GM12878 (cell line): ENCODE data around the gene NDC1. TPM values are rescaled to one million over a fixed set of nuclear protein-coding genes. Genes with fewer than 3 reads are reported as not detected.

ENCODE experiments used
- ATAC-seq: fragments of 200-7000 bp; cut with Tn5 transposase; 3 replicates; pipeline ENCODE4 v1.9.1; 2020; ENCODE audit warnings: mild to moderate bottlenecking, moderate library complexity
- BruUV-seq: library from RNA; stranded (reverse); fragments of 400-500 nt; replicated peaks from 2 replicates; lab custom pipeline; 2021; lab: Mats Ljungman, UMichigan
- CTCF ChIA-PET: fragments of 300-600 bp; sonication (Branson Sonifier 250); formaldehyde crosslinking; extraction: SDS; loops from one replicate; lab custom pipeline; 2021; ENCODE audit warnings: inconsistent platforms; lab: Yijun Ruan, JAX
- POLR2A ChIA-PET: fragments of 350-600 bp; formaldehyde crosslinking; extraction: SDS; loops from one replicate; lab custom pipeline; 2021; ENCODE audit warnings: inconsistent platforms; lab: Charles Lee
- RAD21 ChIA-PET: fragments of 300-600 bp; sonication (Branson Sonifier 250); formaldehyde crosslinking; loops from one replicate; lab custom pipeline; 2023; ENCODE audit warnings: antibody characterized with exemption; ENCODE audit not compliant: unreplicated experiment; lab: Charles Lee
- SMC1A ChIA-PET: fragments of 300-600 bp; sonication (Branson Sonifier 250); formaldehyde crosslinking; loops from one replicate; lab custom pipeline; 2023; ENCODE audit not compliant: unreplicated experiment, uncharacterized antibody; lab: Charles Lee
- DNase-seq: peaks from one replicate; pipeline ENCODE4 v3.0.0-alpha.2; 2011; ENCODE audit warnings: low read depth, low spot score
- FAIRE-seq: peaks from 3 replicates; lab custom pipeline; 2011; peaks lifted over from hg19 to GRCh38; lab: Jason Lieb, UNC
- H2AFZ ChIP-seq: 2 replicates; pipeline ENCODE4 v1.6.0; 2011; ENCODE audit warnings: low read depth, low read length, control low read depth; ENCODE audit not compliant: control insufficient read depth
- H3K27ac ChIP-seq: 2 replicates; pipeline ENCODE4 v1.5.1; 2011; ENCODE audit warnings: control low read depth; ENCODE audit not compliant: control insufficient read depth, insufficient read depth
- H3K27me3 ChIP-seq, 2 experiments: replicated peaks in 1 of 2; 2 replicates each; pipeline versions ENCODE4 v1.6.0 to v1.6.1; 2011; ENCODE audit warnings: low read length in 1 of 2; ENCODE audit not compliant: control insufficient read depth in 2 of 2, insufficient read depth in 2 of 2
- H3K36me3 ChIP-seq, 2 experiments: 2 replicates each; pipeline ENCODE4 v1.5.1; 2011; ENCODE audit warnings: low read length in 1 of 2; ENCODE audit not compliant: control insufficient read depth in 2 of 2, insufficient read depth in 2 of 2
- H3K4me1 ChIP-seq: 2 replicates; pipeline ENCODE4 v1.6.1; 2011; ENCODE audit warnings: mild to moderate bottlenecking, low read length, moderate library complexity, mixed read lengths; ENCODE audit not compliant: control insufficient read depth, insufficient read depth
- H3K4me2 ChIP-seq: 2 replicates; pipeline ENCODE4 v1.6.0; 2011; ENCODE audit warnings: control low read depth; ENCODE audit not compliant: control insufficient read depth, insufficient read depth
- H3K4me3 ChIP-seq: fragments of 200-600 bp; sonication (generic); 2 replicates; pipeline ENCODE4 v1.5.1; 2016
- H3K79me2 ChIP-seq: 2 replicates; pipeline ENCODE4 v1.6.0; 2011; ENCODE audit warnings: low read length; ENCODE audit not compliant: control insufficient read depth, insufficient read depth
- H3K9ac ChIP-seq: 2 replicates; pipeline ENCODE4 v1.8.0; 2011; ENCODE audit warnings: low read length, control low read depth, mixed read lengths; ENCODE audit not compliant: control insufficient read depth, insufficient read depth
- H3K9me3 ChIP-seq: replicated peaks from 3 replicates; pipeline ENCODE4 v1.5.1; 2011; ENCODE audit warnings: mild to moderate bottlenecking, low read length; ENCODE audit not compliant: control insufficient read depth, insufficient read depth
- H4K20me1 ChIP-seq: 2 replicates; pipeline ENCODE4 v1.6.0; 2011; ENCODE audit not compliant: control insufficient read depth, insufficient read depth
- BCLAF1 ChIP-seq: fragments of 450-650 bp; IDR thresholded peaks from 2 replicates; pipeline ENCODE4 v1.6.1; 2017; ENCODE audit warnings: antibody characterized with exemption, mild to moderate bottlenecking, moderate library complexity
- CEBPB ChIP-seq, 2 experiments: fragments of 150-350 bp in 1 of 2; IDR thresholded peaks; 2 replicates each; pipeline ENCODE4 v1.6.1; 2012 to 2014; ENCODE audit warnings: low read depth in 2 of 2, low read length in 2 of 2, borderline replicate concordance in 1 of 2, inconsistent platforms in 1 of 2
- E4F1 ChIP-seq: fragments of 450-650 bp; IDR thresholded peaks from 2 replicates; pipeline ENCODE4 v1.6.1; 2018; ENCODE audit warnings: borderline replicate concordance, mild to moderate bottlenecking; ENCODE audit not compliant: partially characterized antibody
- IKZF2 ChIP-seq, 2 experiments: fragments of 450-650 bp; IDR thresholded peaks; 2 replicates each; pipeline ENCODE4 v1.6.1; 2017; ENCODE audit warnings: mild to moderate bottlenecking in 2 of 2, moderate library complexity in 2 of 2
- IRF3 ChIP-seq: fragments of 450-650 bp; IDR thresholded peaks from 2 replicates; pipeline ENCODE4 v1.6.1; 2014; ENCODE audit warnings: mild to moderate bottlenecking
- JUNB ChIP-seq: IDR thresholded peaks from 2 replicates; pipeline ENCODE4 v1.6.1; 2016; ENCODE audit warnings: antibody characterized with exemption, mild to moderate bottlenecking
- PAX5 ChIP-seq: IDR thresholded peaks from 2 replicates; pipeline ENCODE4 v1.6.1; 2011; ENCODE audit warnings: low read depth, low read length, borderline replicate concordance
- POU2F2 ChIP-seq: IDR thresholded peaks from 3 replicates; pipeline ENCODE4 v1.6.1; 2011; ENCODE audit warnings: low read depth, mild to moderate bottlenecking, low read length, borderline replicate concordance
- ZBTB33 ChIP-seq: fragments of 450-650 bp; IDR thresholded peaks from 2 replicates; pipeline ENCODE4 v1.6.1; 2017; ENCODE audit warnings: mild to moderate bottlenecking
- ZNF217 ChIP-seq: fragments of 450-650 bp; IDR thresholded peaks from 2 replicates; pipeline ENCODE4 v1.6.1; 2017; ENCODE audit warnings: antibody characterized with exemption, mild to moderate bottlenecking
- WGBS: methylation state at CpG from one replicate; pipeline ENCODE4 v1.1.6; 2016; ENCODE audit warnings: low lambda C conversion rate; ENCODE audit not compliant: insufficient replicate concordance, insufficient coverage; ENCODE audit errors: missing lambda C conversion rate; 5-methylcytosine and 5-hydroxymethylcytosine counted together
- in situ Hi-C: fragments of 300-500 bp; cut with MboI; formaldehyde crosslinking; loops from 9 replicates; pipeline ENCODE4 v1.14.3; 2018; ENCODE audit warnings: mixed read lengths
- intact Hi-C: fragments of 100-400 bp; cut with micrococcal nuclease; formaldehyde crosslinking; loops from one replicate; pipeline ENCODE4 v1.14.2; 2022; ENCODE audit not compliant: unreplicated experiment
- polyA plus RNA-seq, 11 experiments: library from polyadenylated mRNA; depleted of rRNA in 4 of 11; unstranded in 6 of 11; stranded (reverse) in 5 of 11; fragments of >200 nt; fragmentation: Nextera tagmentation in 4 of 11; fragmentation: Illumina TruSeq in 1 of 11; extraction: Ambion mirVana in 4 of 11; extraction: Trizol in 1 of 11; gene quantifications; 1 replicate in 1 of 11; 2 replicates in 10 of 11; pipeline versions ENCODE4 v1.2.1 to v1.2.3, GENCODE V29; 2011 to 2016; ENCODE audit warnings: inconsistent platforms in 2 of 11, missing spikeins in 2 of 11, low read depth in 1 of 11
- total RNA-seq, 4 experiments: library from RNA; depleted of rRNA in 3 of 4; stranded (reverse); fragments of >200 nt in 3 of 4; fragmentation: Illumina TruSeq in 1 of 4; extraction: Trizol in 1 of 4; gene quantifications; 2 replicates each; pipeline versions ENCODE4 v1.2.1 to v1.2.3, GENCODE V29; 2013 to 2021

Gene NDC1
- total and polyA plus RNA-seq, 10 of the 15 experiments (the other 5 are each of a cell fraction or from before 2014, with no cell fraction given), result 20.2 to 77.6 (median 47.1) TPM

GRCh38 chr1:53871773-53872484, 33.8 kb upstream of the NDC1 start:
- CTCF ChIA-PET, result interaction anchor here (1.1 to 16.6 kb wide), 5 partner anchors 11 to 89 kb away, joined by 3 to 232 read pairs (median 81); no protein-coding TSS in a partner anchor
- intact Hi-C loops, result no loop called here
- POLR2A ChIA-PET, result interaction anchor here (1.7 kb wide), 1 partner anchor 11 kb away, joined by 5 read pairs; no protein-coding TSS in a partner anchor
- Histone ChIP-seq H3K36me3 (peaks cover 0 to 1% of the 10 kb centered on the region in 2 experiments; a peak in 2 of 4 replicates), H3K4me3 (no peak overlapping the region), H3K4me1 (peaks cover 5% of the 10 kb centered on the region), H3K27ac (no peak overlapping the region), H3K27me3 (no peaks in the 10 kb centered on the region), H3K9ac (no peak overlapping the region), H3K79me2 (no peaks in the 10 kb centered on the region), H4K20me1 (no peaks in the 10 kb centered on the region), H3K9me3 (no peaks in the 10 kb centered on the region), H2AFZ (no peak overlapping the region), H3K4me2 (no peak overlapping the region)
- DNase-seq, result no peak
- SMC1A ChIA-PET, result interaction anchor here (1.6 to 8.4 kb wide), 4 partner anchors 11 to 87 kb away, joined by 5 to 43 read pairs (median 9); no protein-coding TSS in a partner anchor
- RAD21 ChIA-PET, result interaction anchor here (1.1 kb wide), 1 partner anchor 84 kb away, joined by 4 read pairs; no protein-coding TSS in a partner anchor
- no peak for ATAC-seq
- WGBS, result 78% methylated on average over 5 of the region's 5 CpGs
- no TSS peak for BruUV-seq
- in situ Hi-C loops, result loop anchor here (25.0 kb wide), 1 partner anchor 190 kb away; the partner anchor contains the start of genes TCEANC2 and TMEM59
- FAIRE-seq, result no peak
- TF ChIP-seq IKZF2 (IDR thresholded peaks at IDR 0.05) (no peak), POU2F2 (no peak), CEBPB (IDR thresholded peaks at IDR 0.05; ENCODE audit: borderline replicate concordance in 1 of 2, low read depth in 2 of 2, low read length in 2 of 2) (no peak), E4F1 (no peak), PAX5 (no peak), JUNB (no peak), BCLAF1 (no peak), IRF3 (no peak), ZBTB33 (no peak), ZNF217 (no peak)
